ENCODE results near the gene TBC1D22A.

Gene TBC1D22A

DNA sequence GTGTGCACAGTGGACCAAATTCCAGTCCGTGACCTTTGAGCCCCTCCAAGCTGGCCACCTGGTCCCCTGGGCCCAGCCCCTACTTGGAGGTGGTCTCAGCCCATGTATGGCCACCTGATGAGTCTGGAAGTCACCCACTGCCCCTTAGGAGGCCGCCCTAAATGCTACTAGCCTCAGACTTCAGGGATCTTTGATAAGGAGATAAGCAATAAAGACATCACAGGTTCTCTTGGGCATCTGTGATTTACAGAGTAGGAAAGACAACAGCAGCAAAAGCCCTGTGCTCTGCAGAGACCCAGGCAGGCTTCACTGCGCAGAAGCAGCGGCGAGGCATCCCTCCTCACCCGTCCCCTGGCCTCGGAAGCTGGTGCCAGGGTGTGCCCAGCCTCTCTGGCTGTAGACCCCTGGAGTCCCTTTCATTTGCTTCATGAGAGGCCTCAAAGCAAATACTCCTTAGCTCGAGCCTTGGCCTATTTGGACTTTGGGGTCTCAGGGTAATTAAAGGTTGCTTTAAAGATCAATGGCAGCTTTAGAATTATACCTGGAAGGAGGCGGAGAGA lies 360.1 kb downstream of the TBC1D22A start:
- H3K9ac ChIP-seq (ENCODE audit: low read length) = no peak overlapping the region
- no peak for TF ChIP-seq EZH2phosphoT487 (IDR thresholded peaks at IDR 0.05; ENCODE audit: low read length)
- TF ChIP-seq, protein P1, sequence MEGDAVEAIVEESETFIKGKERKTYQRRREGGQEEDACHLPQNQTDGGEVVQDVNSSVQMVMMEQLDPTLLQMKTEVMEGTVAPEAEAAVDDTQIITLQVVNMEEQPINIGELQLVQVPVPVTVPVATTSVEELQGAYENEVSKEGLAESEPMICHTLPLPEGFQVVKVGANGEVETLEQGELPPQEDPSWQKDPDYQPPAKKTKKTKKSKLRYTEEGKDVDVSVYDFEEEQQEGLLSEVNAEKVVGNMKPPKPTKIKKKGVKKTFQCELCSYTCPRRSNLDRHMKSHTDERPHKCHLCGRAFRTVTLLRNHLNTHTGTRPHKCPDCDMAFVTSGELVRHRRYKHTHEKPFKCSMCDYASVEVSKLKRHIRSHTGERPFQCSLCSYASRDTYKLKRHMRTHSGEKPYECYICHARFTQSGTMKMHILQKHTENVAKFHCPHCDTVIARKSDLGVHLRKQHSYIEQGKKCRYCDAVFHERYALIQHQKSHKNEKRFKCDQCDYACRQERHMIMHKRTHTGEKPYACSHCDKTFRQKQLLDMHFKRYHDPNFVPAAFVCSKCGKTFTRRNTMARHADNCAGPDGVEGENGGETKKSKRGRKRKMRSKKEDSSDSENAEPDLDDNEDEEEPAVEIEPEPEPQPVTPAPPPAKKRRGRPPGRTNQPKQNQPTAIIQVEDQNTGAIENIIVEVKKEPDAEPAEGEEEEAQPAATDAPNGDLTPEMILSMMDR (IDR thresholded peaks at IDR 0.05; ENCODE audit: low read length) = no peak
- no peak for TF ChIP-seq EZH2 (optimal IDR thresholded peaks at IDR 0.05; ENCODE audit: low read depth, low read length)
- no peak overlapping the region for H3K27ac ChIP-seq (ENCODE audit: low read length)
- H3K9me3 ChIP-seq (replicated peaks; ENCODE audit: insufficient read depth, low read length) = no peaks in the 10 kb centered on the region
- DNase-seq = no peak
- no peak overlapping the region for H3K4me2 ChIP-seq (ENCODE audit: low read depth, low read length)
- H3K9me2 ChIP-seq (replicated peaks; ENCODE audit: insufficient read depth, low read length) = no peaks in the 10 kb centered on the region
- no peaks in the 10 kb centered on the region for H3F3A ChIP-seq (ENCODE audit: insufficient read depth, low read length)
- no peaks in the 10 kb centered on the region for H3K36me3 ChIP-seq (replicated peaks; ENCODE audit: insufficient read depth, low read length)
- H3K27me3 ChIP-seq (replicated peaks; ENCODE audit: insufficient read depth, low read length) = no peaks in the 10 kb centered on the region
- H3K4me1 ChIP-seq (ENCODE audit: low read length) = no peaks in the 10 kb centered on the region
- H2AFZ ChIP-seq (ENCODE audit: low read length) = no peak overlapping the region
- no peaks in the 10 kb centered on the region for H4K20me1 ChIP-seq (ENCODE audit: insufficient read depth, low read length)
- H3K79me2 ChIP-seq (ENCODE audit: low read length) = no peaks in the 10 kb centered on the region
- H3K4me3 ChIP-seq (ENCODE audit: low read length) = no peak overlapping the region

DNA sequence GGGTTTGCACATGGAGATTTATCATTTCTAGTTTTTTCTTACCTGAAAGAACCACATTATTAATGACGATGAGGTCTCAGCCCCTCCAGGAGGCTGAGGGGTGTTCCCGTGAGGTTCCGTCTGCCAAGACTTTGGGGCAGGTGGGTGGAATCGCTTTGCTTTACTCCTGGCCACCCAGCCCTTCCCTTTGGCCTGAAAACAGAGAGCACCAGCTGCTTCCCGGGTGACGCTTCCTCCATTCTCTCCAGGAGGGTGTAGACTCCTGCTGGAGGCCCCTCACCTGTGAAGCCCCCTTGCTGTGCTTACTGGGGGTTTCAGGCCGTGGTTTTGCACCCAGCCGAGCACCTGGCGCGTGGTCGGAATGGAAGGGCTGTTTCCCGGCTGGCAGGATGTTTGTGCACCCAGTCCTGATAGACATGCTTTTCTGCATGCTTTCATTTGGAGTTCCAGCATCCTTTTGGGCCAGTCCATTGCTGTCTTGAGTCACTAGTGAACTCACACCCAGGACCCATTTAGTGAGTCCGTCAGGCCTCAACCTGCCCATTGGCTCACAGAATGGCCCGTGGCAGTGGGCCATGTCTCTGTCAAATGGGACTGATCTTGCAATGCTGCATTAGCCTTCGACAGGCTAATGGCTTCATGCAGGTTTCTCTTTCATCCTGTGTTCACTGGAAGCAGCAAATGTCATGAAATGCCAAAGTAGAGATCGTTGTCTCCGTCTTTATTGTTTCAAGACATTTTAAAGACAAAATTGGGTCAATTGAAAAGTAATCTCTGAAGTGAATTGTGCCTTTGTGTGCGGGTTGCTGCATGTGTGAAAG lies 360.8 kb downstream of the TBC1D22A start:
- Histone ChIP-seq H3K27me3 (replicated peaks; ENCODE audit: insufficient read depth, low read length) (no peaks in the 10 kb centered on the region), H3K4me3 (ENCODE audit: low read length) (no peak overlapping the region), H2AFZ (ENCODE audit: low read length) (no peak overlapping the region), H3K27ac (ENCODE audit: low read length) (no peak overlapping the region), H3K36me3 (replicated peaks; ENCODE audit: insufficient read depth, low read length) (no peaks in the 10 kb centered on the region), H3K4me1 (ENCODE audit: low read length) (no peaks in the 10 kb centered on the region), H3K79me2 (ENCODE audit: low read length) (no peaks in the 10 kb centered on the region), H3K9me3 (replicated peaks; ENCODE audit: insufficient read depth, low read length) (no peaks in the 10 kb centered on the region), H3K9me2 (replicated peaks; ENCODE audit: insufficient read depth, low read length) (no peaks in the 10 kb centered on the region), H4K20me1 (ENCODE audit: insufficient read depth, low read length) (no peaks in the 10 kb centered on the region), H3K9ac (ENCODE audit: low read length) (no peak overlapping the region), H3K4me2 (ENCODE audit: low read depth, low read length) (no peak overlapping the region), H3F3A (ENCODE audit: insufficient read depth, low read length) (no peaks in the 10 kb centered on the region)
- TF ChIP-seq, protein P1 (IDR thresholded peaks at IDR 0.05; ENCODE audit: low read length) = no peak
- TF ChIP-seq EZH2 (optimal IDR thresholded peaks at IDR 0.05; ENCODE audit: low read depth, low read length) (no peak), EZH2phosphoT487 (IDR thresholded peaks at IDR 0.05; ENCODE audit: low read length) (no peak)
- DNase-seq = no peak

DNA sequence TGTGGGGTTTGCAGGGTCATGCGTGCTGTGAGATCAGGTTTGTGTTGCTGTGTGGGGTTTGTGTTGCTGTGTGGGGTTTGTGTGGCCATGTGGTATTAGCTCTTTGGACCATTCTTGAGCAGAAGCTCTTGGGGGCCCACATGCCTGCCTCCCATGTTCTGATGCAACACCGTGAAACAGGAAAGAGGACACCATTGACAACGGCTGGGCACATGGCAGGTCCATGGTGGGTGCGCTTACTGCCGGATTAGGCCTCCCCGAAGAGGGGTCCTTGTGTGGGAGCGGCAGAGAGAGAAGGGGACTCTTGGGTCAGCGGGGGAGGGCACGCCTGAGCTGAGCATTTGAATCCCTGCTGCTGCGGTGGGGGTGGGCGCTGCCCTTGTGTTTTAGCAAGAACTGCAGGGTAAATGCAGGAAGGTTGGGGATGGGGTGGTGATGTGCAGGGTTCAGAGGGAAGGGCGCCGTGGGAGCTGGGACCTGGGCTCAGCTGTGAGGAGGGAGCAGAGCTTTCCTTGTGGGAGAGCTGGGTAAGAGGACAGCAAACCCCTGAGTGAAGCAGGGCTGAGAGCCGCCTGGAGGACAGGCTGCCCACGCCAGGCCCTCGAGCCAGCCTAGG lies 361.5 kb downstream of the TBC1D22A start:
- Histone ChIP-seq H3K4me3 (ENCODE audit: low read length) (no peak overlapping the region), H3K9ac (ENCODE audit: low read length) (no peak overlapping the region), H3K27me3 (replicated peaks; ENCODE audit: insufficient read depth, low read length) (no peaks in the 10 kb centered on the region), H3K36me3 (replicated peaks; ENCODE audit: insufficient read depth, low read length) (no peaks in the 10 kb centered on the region), H3K79me2 (ENCODE audit: low read length) (no peaks in the 10 kb centered on the region), H3K9me3 (replicated peaks; ENCODE audit: insufficient read depth, low read length) (no peaks in the 10 kb centered on the region), H4K20me1 (ENCODE audit: insufficient read depth, low read length) (no peaks in the 10 kb centered on the region), H3F3A (ENCODE audit: insufficient read depth, low read length) (no peaks in the 10 kb centered on the region), H3K4me2 (ENCODE audit: low read depth, low read length) (no peak overlapping the region), H2AFZ (ENCODE audit: low read length) (no peak overlapping the region), H3K27ac (ENCODE audit: low read length) (no peak overlapping the region), H3K9me2 (replicated peaks; ENCODE audit: insufficient read depth, low read length) (no peaks in the 10 kb centered on the region), H3K4me1 (ENCODE audit: low read length) (no peaks in the 10 kb centered on the region)
- no peak for DNase-seq
- TF ChIP-seq, protein P1 (IDR thresholded peaks at IDR 0.05; ENCODE audit: low read length) = no peak
- TF ChIP-seq EZH2 (optimal IDR thresholded peaks at IDR 0.05; ENCODE audit: low read depth, low read length) (no peak), EZH2phosphoT487 (IDR thresholded peaks at IDR 0.05; ENCODE audit: low read length) (no peak)
